Erythroblast (primary cell): ENCODE data around the gene C2orf74.

Experiments used
- GATA1 ChIP-seq: IDR thresholded peaks from 2 replicates; pipeline ENCODE4 v1.6.1; 2011; ENCODE audit warnings: low read depth, mild to moderate bottlenecking, control low read depth, low read length, moderate library complexity
- POLR2A ChIP-seq: IDR thresholded peaks from 2 replicates; pipeline ENCODE4 v1.6.1; 2011; ENCODE audit warnings: mild to moderate bottlenecking, low read length

- TF ChIP-seq POLR2A: no peak
- no peak for TF ChIP-seq GATA1
Measured at GRCh38 chr2:61134141-61134540, 27.8 kb upstream of the C2orf74 start.
